Measurements from ENCODE around the gene LZIC. TPM values are rescaled to one million over a fixed set of nuclear protein-coding genes. Genes with fewer than 3 reads are reported as not detected.

Gene LZIC
- total RNA-seq, 1 donor from 2014 or later: 39.6 TPM

DNA sequence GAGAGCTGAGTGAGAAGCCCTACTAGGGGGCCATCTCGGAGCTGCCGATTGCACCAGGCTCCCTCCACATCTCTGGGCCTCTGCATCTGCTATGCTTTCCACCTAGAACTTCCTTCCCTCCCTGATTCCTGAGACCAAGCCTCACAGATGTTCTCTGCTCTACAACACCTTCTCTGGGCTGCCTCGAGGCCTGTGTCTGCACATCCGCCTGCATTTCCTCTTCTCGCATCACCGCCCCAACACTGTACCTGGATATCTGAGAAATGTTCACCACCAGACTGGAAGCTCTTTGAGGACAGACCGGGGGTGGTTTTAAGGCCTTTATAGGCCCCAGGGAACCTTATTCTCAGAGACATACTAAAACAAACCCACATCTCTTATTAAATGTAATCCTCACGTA, 53.8 kb downstream of the LZIC start:
- no peaks in the 10 kb centered on the region for H3K36me3 Mint-ChIP-seq (ENCODE audit: low read depth)
- no peaks in the 10 kb centered on the region for H3K9me3 Mint-ChIP-seq
- peaks cover 50% of the 10 kb centered on the region for H3K4me1 Mint-ChIP-seq
- no peak for DNase-seq (ENCODE audit: low read depth, low spot score)
- TF ChIP-seq, protein P1, sequence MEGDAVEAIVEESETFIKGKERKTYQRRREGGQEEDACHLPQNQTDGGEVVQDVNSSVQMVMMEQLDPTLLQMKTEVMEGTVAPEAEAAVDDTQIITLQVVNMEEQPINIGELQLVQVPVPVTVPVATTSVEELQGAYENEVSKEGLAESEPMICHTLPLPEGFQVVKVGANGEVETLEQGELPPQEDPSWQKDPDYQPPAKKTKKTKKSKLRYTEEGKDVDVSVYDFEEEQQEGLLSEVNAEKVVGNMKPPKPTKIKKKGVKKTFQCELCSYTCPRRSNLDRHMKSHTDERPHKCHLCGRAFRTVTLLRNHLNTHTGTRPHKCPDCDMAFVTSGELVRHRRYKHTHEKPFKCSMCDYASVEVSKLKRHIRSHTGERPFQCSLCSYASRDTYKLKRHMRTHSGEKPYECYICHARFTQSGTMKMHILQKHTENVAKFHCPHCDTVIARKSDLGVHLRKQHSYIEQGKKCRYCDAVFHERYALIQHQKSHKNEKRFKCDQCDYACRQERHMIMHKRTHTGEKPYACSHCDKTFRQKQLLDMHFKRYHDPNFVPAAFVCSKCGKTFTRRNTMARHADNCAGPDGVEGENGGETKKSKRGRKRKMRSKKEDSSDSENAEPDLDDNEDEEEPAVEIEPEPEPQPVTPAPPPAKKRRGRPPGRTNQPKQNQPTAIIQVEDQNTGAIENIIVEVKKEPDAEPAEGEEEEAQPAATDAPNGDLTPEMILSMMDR (conservative IDR thresholded peaks at IDR 0.05): no peak
- no peak overlapping the region for H3K4me3 Mint-ChIP-seq
- peak overlapping the region; percentile 76 for H3K27ac Mint-ChIP-seq (ENCODE audit: unreplicated experiment)
- H3K27me3 Mint-ChIP-seq (ENCODE audit: low read depth): no peaks in the 10 kb centered on the region

DNA sequence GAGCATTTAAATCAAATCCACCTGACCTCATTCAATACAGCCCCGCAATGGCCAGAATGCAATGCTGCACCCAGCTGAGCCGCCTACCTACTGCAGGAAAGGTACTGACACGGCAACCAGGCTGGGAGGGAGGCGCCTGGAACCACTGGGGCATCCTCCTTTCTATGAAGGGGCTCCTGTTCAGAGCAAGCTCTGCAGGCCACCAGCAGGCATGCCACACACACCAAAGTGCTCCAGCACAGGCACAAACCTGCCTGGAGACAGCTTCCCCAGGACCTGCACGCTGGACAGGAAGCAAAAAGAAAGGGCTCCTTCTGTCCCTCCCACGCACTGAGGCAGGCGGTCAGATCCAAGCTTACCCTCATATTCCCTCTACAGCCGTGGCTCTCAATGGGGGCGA, 54.3 kb downstream of the LZIC start:
- TF ChIP-seq, protein P1 (conservative IDR thresholded peaks at IDR 0.05): no peak
- H3K36me3 Mint-ChIP-seq (ENCODE audit: low read depth): no peaks in the 10 kb centered on the region
- peaks cover 51% of the 10 kb centered on the region for H3K4me1 Mint-ChIP-seq
- DNase-seq (ENCODE audit: low read depth, low spot score): no peak
- no peak overlapping the region for H3K4me3 Mint-ChIP-seq
- H3K27me3 Mint-ChIP-seq (ENCODE audit: low read depth): no peaks in the 10 kb centered on the region
- H3K27ac Mint-ChIP-seq (ENCODE audit: unreplicated experiment): no peak overlapping the region
- no peaks in the 10 kb centered on the region for H3K9me3 Mint-ChIP-seq

DNA sequence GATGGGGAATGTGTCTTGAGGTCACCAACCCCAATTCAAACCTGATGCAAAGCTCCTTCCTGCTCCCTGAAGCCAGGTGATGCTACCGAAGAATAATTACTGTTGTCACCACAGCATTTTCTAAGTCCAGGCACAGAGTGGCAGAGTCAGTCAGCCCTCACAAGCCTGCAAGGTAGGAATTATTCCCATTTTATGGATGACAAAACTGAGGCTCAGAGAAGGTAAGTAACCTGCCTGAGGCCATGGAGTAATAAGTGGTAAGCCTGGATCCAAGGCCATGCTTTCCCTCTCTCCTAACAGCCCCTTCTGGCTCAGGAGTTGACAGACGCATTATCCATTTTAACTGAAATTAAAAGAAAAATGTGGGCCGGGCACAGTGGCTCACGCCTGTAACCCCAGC, 56.1 kb downstream of the LZIC start:
- no peak for DNase-seq (ENCODE audit: low read depth, low spot score)
- TF ChIP-seq, protein P1 (conservative IDR thresholded peaks at IDR 0.05): no peak
- Mint-ChIP-seq H3K9me3 (no peaks in the 10 kb centered on the region), H3K27me3 (ENCODE audit: low read depth) (no peaks in the 10 kb centered on the region), H3K4me1 (peaks cover 37% of the 10 kb centered on the region), H3K4me3 (no peak overlapping the region), H3K27ac (ENCODE audit: unreplicated experiment) (no peak overlapping the region), H3K36me3 (ENCODE audit: low read depth) (no peaks in the 10 kb centered on the region)

DNA sequence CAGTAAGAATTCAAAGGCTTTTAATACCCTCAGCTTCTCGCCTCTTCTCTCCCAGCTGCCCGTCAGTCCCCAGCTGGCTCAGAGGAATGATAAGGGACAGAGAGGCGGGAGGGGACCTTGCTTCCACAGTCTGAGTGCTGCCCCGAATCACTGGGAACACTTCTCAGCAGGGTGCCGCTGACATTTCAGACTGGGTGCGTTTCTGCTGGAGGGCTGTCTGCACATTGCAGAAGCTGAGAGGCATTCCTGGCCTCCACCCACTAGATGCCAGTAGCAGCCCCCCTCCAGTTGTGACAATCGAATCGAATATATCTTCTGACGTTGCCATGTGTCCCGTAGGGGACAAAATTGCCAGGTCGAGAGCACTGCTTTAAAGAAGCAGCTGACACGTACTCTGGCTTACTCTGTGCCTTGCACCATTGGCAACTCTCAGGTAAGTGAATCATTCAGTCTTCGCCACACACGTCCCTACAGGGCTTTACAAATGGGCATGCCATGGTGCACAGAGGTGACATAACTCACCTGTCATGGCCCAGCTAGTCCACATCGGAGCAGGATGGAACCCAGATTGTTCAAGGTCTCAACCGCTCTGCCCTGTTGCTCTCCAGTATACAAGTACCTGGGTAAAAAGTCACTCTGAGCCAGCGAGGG, 57.0 kb downstream of the LZIC start:
- H3K27ac Mint-ChIP-seq (ENCODE audit: unreplicated experiment): no peak overlapping the region

DNA sequence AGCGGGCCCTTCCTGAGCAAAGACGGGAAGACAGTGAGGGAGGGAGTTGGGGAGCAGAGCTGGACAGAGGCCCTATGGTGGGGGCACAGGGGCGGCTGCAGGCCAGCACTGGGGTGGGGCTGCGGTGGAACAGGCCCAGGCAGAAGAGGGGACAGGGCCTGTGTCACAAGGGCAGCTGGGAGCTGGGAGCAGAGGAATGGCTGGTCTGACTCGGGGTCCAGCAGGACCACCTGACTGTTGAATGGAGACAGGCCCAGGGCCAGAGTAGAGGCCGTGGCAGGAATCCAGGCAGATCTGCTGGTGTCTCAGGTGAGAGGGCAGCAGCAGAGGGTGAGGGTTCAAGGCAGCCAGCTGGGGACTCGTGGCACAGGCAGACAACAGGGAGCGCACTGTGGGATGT, 58.4 kb downstream of the LZIC start:
- Mint-ChIP-seq H3K4me1 (peaks cover 21% of the 10 kb centered on the region), H3K27me3 (ENCODE audit: low read depth) (no peaks in the 10 kb centered on the region), H3K27ac (ENCODE audit: unreplicated experiment) (peak overlapping the region; percentile 62), H3K4me3 (no peak overlapping the region), H3K36me3 (ENCODE audit: low read depth) (no peaks in the 10 kb centered on the region), H3K9me3 (no peaks in the 10 kb centered on the region)
- TF ChIP-seq, protein P1 (conservative IDR thresholded peaks at IDR 0.05): no peak
- DNase-seq (ENCODE audit: low read depth, low spot score): no peak

More for the DNA sequence above, 57.0 kb downstream of the LZIC start:
- no peak for DNase-seq (ENCODE audit: low read depth, low spot score)
- TF ChIP-seq, protein P1 (conservative IDR thresholded peaks at IDR 0.05): no peak
- peaks cover 35% of the 10 kb centered on the region for H3K4me1 Mint-ChIP-seq
- H3K27me3 Mint-ChIP-seq (ENCODE audit: low read depth): no peaks in the 10 kb centered on the region
- no peaks in the 10 kb centered on the region for H3K36me3 Mint-ChIP-seq (ENCODE audit: low read depth)
- no peaks in the 10 kb centered on the region for H3K9me3 Mint-ChIP-seq
- H3K4me3 Mint-ChIP-seq: no peak overlapping the region
